T-helper 2 cell (primary cell): Measurements from ENCODE around the gene TXNDC15.
A peak's percentile ranks its signal among the peaks of the same experiment; 100 is the strongest.
"Not testable (repeated sequence)": the region's sequence is repeated elsewhere in the genome, so short reads cannot be mapped to it uniquely, and the experiment has no call there.

Source experiments
- DNase-seq, 5 experiments: peaks; one replicate each; pipeline versions ENCODE4 v3.0.0 to v3.0.0-alpha.2; 2012 to 2022

TXNDC15 gene

GRCh38 chr5:134878403-134878802, 4.2 kb downstream of the TXNDC15 start:
- DNase-seq = no peak

- no peak for DNase-seq
These were observed 5.3 kb downstream of the TXNDC15 start for GRCh38 chr5:134879456-134879855.

GRCh38 chr5:134880937-134881336, 6.8 kb downstream of the TXNDC15 start:
- DNase-seq = not testable (repeated sequence)

- DNase-seq = not testable (repeated sequence)
These were observed 7.5 kb downstream of the TXNDC15 start for GRCh38 chr5:134881711-134882110.

- DNase-seq = no peak
These were observed 13.5 kb downstream of the TXNDC15 start for GRCh38 chr5:134887593-134888159.

- DNase-seq = no peak
These were observed 15.2 kb downstream of the TXNDC15 start for GRCh38 chr5:134889335-134889734.

- no peak for DNase-seq
These were observed 17.3 kb downstream of the TXNDC15 start for GRCh38 chr5:134891473-134891872.

GRCh38 chr5:134892282-134892681, 18.1 kb downstream of the TXNDC15 start:
- no peak for DNase-seq

GRCh38 chr5:134892926-134893325, 18.8 kb downstream of the TXNDC15 start:
- DNase-seq = no peak

GRCh38 chr5:134893748-134894505, 19.8 kb downstream of the TXNDC15 start:
- DNase-seq = no peak

GRCh38 chr5:134902071-134902801, 28.1 kb downstream of the TXNDC15 start:
- no peak for DNase-seq

GRCh38 chr5:134904610-134905245, 30.6 kb downstream of the TXNDC15 start, which contains the start of gene PCBD2:
Gene PCBD2 (plus strand): TSS chr5:134905131. CDS start chr5:134905140, 9 bp downstream.
- peak; percentile 79 to 96 (median 86) for DNase-seq

- peak; percentile 31 to 84 (median 53) for DNase-seq
These were observed 31.2 kb downstream of the TXNDC15 start for GRCh38 chr5:134905246-134905996.

GRCh38 chr5:134906811-134907210, 32.6 kb downstream of the TXNDC15 start:
- no peak for DNase-seq

- not testable (repeated sequence) for DNase-seq
These were observed 36.6 kb downstream of the TXNDC15 start for GRCh38 chr5:134910752-134911151.

GRCh38 chr5:134911285-134912206, 37.4 kb downstream of the TXNDC15 start:
- no peak for DNase-seq

- no peak for DNase-seq
These were observed 39.1 kb downstream of the TXNDC15 start for GRCh38 chr5:134913254-134913653.

GRCh38 chr5:134913795-134914194, 39.6 kb downstream of the TXNDC15 start:
- DNase-seq = no peak

- DNase-seq = no peak
These were observed 43.1 kb downstream of the TXNDC15 start for GRCh38 chr5:134917070-134917815.

- DNase-seq = no peak
These were observed 44.7 kb downstream of the TXNDC15 start for GRCh38 chr5:134918861-134919260.
